ENCODE data around the gene TRPM2.

Gene TRPM2

DNA sequence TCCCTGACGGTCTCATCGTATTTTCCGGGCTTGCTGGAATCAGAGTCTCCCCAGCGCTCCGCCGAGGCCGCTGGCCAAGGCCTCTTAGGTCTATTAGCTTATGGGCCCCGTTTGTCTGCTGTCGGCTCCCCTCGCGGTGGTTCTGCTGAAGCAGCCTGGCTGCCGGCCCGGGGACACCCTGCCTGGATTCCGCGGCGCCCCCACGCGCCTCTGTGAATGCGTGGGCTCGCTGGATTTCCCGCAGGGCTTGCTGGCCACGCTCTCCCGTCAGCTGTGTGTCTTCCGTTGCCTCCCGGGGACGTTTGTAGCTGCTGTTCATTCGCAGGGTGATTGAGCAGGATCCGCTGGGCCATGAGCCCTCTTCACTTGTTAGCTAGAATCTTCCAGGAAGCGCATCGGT, 110.3 kb downstream of the TRPM2 start:
- Histone ChIP-seq H3K27ac (no peak overlapping the region), H3K9me3 (ENCODE audit: severe bottlenecking) (no peaks in the 10 kb centered on the region), H3K4me3 (ENCODE audit: low read depth, low read length) (no peak overlapping the region), H3K36me3 (no peaks in the 10 kb centered on the region), H3K27me3 (ENCODE audit: insufficient read depth, low read depth, severe bottlenecking) (no peaks in the 10 kb centered on the region)
- TF ChIP-seq CTCF (IDR thresholded peaks at IDR 0.05; ENCODE audit: low read depth, low read length): no peak
- DNase-seq: no peak

- Histone ChIP-seq H3K4me3 (ENCODE audit: low read depth, low read length) (no peak overlapping the region), H3K9me3 (ENCODE audit: severe bottlenecking) (no peaks in the 10 kb centered on the region), H3K27ac (no peak overlapping the region), H3K36me3 (no peaks in the 10 kb centered on the region), H3K27me3 (ENCODE audit: insufficient read depth, low read depth, severe bottlenecking) (no peaks in the 10 kb centered on the region)
- TF ChIP-seq CTCF (IDR thresholded peaks at IDR 0.05; ENCODE audit: low read depth, low read length): no peak
- DNase-seq: no peak
Measured at GRCh38 chr21:44464351-44464750, 110.9 kb downstream of the TRPM2 start.

GRCh38 chr21:44466351-44466954, 113.0 kb downstream of the TRPM2 start:
- DNase-seq: no peak
- no peaks in the 10 kb centered on the region for H3K27me3 ChIP-seq (ENCODE audit: insufficient read depth, low read depth, severe bottlenecking)
- H3K27ac ChIP-seq: no peak overlapping the region
- no peak for TF ChIP-seq CTCF (IDR thresholded peaks at IDR 0.05; ENCODE audit: low read depth, low read length)
- no peak overlapping the region for H3K4me3 ChIP-seq (ENCODE audit: low read depth, low read length)
- no peaks in the 10 kb centered on the region for H3K9me3 ChIP-seq (ENCODE audit: severe bottlenecking)
- H3K36me3 ChIP-seq: no peaks in the 10 kb centered on the region

- no peak overlapping the region for H3K4me3 ChIP-seq (ENCODE audit: low read depth, low read length)
- H3K36me3 ChIP-seq: no peaks in the 10 kb centered on the region
- H3K9me3 ChIP-seq (ENCODE audit: severe bottlenecking): no peaks in the 10 kb centered on the region
- no peak for DNase-seq
- no peak for TF ChIP-seq CTCF (IDR thresholded peaks at IDR 0.05; ENCODE audit: low read depth, low read length)
- no peaks in the 10 kb centered on the region for H3K27me3 ChIP-seq (ENCODE audit: insufficient read depth, low read depth, severe bottlenecking)
- H3K27ac ChIP-seq: no peak overlapping the region
Measured at GRCh38 chr21:44466996-44467858, 113.8 kb downstream of the TRPM2 start.

DNA sequence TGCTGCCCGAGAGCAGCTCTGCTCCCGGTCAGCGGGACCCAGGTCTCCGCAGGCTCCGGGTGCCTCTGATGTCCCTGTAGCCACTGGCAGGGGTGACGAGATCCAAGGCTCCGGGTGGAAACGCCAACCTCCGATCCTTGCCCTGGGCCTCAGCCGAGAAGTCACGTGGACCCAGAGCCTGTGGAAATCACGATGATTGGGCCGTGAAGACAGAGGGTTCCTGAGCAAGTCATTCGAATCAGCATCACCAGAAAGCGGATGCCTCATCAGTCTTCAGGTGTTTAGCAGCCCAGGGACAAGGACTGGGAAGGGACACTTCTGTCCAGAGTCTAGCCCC, 114.4 kb downstream of the TRPM2 start:
- Histone ChIP-seq H3K9me3 (ENCODE audit: severe bottlenecking) (no peaks in the 10 kb centered on the region), H3K4me3 (ENCODE audit: low read depth, low read length) (no peak overlapping the region), H3K27me3 (ENCODE audit: insufficient read depth, low read depth, severe bottlenecking) (no peaks in the 10 kb centered on the region), H3K36me3 (no peaks in the 10 kb centered on the region), H3K27ac (no peak overlapping the region)
- no peak for TF ChIP-seq CTCF (IDR thresholded peaks at IDR 0.05; ENCODE audit: low read depth, low read length)
- DNase-seq: no peak
